Measurements from ENCODE around the gene ISYNA1. TPM values are rescaled to one million over a fixed set of nuclear protein-coding genes. Genes with fewer than 3 reads are reported as not detected.

ISYNA1 gene
- total RNA-seq, 2 donors from 2014 or later = 60.9 to 143 TPM

- TF ChIP-seq CTCF (IDR thresholded peaks at IDR 0.05) = no peak
- H3K9me3 ChIP-seq = no peaks in the 10 kb centered on the region
- H3K27me3 ChIP-seq (replicated peaks; ENCODE audit: insufficient read depth) = no peaks in the 10 kb centered on the region
- H3K27ac ChIP-seq = no peak overlapping the region
- no peak overlapping the region for H3K4me3 ChIP-seq
- peaks cover 4% of the 10 kb centered on the region for H3K36me3 ChIP-seq
- peaks cover 45 to 63% of the 10 kb centered on the region in 2 donors for H3K4me1 ChIP-seq (ENCODE audit: control insufficient read depth in 1 of 2, low read depth in 2 of 2)
- ATAC-seq (ENCODE audit: insufficient number of reproducible peaks, low FRiP score, low read depth) = no peak
- no peak for DNase-seq (ENCODE audit: low spot score)
Observed at GRCh38 chr19:18477042-18477779, 39.3 kb upstream of the ISYNA1 start.

- Histone ChIP-seq H3K4me3 (no peak overlapping the region), H3K27ac (no peak overlapping the region), H3K4me1 (ENCODE audit: control insufficient read depth in 1 of 2, low read depth in 2 of 2) (peaks cover 45 to 63% of the 10 kb centered on the region in 2 donors), H3K9me3 (no peaks in the 10 kb centered on the region), H3K27me3 (replicated peaks; ENCODE audit: insufficient read depth) (no peaks in the 10 kb centered on the region), H3K36me3 (peaks cover 7% of the 10 kb centered on the region)
- no peak for DNase-seq (ENCODE audit: low spot score)
- TF ChIP-seq CTCF (IDR thresholded peaks at IDR 0.05) = no peak
- no peak for ATAC-seq (ENCODE audit: insufficient number of reproducible peaks, low FRiP score, low read depth)
Observed at GRCh38 chr19:18476507-18477041, 38.6 kb upstream of the ISYNA1 start.

- H3K36me3 ChIP-seq = peaks cover 12% of the 10 kb centered on the region
- no peak overlapping the region for H3K27ac ChIP-seq
- TF ChIP-seq CTCF (IDR thresholded peaks at IDR 0.05) = no peak
- DNase-seq (ENCODE audit: low spot score) (no peak), ATAC-seq (ENCODE audit: insufficient number of reproducible peaks, low FRiP score, low read depth) (no peak)
- H3K9me3 ChIP-seq = no peaks in the 10 kb centered on the region
- H3K27me3 ChIP-seq (replicated peaks; ENCODE audit: insufficient read depth) = no peaks in the 10 kb centered on the region
- peaks cover 42 to 58% of the 10 kb centered on the region in 2 donors for H3K4me1 ChIP-seq (ENCODE audit: control insufficient read depth in 1 of 2, low read depth in 2 of 2)
- H3K4me3 ChIP-seq = no peak overlapping the region
Observed at GRCh38 chr19:18475762-18476331, 37.9 kb upstream of the ISYNA1 start.

GRCh38 chr19:18475004-18475453 is 37.1 kb upstream of the ISYNA1 start:
- no peak for TF ChIP-seq CTCF (IDR thresholded peaks at IDR 0.05)
- Histone ChIP-seq H3K9me3 (no peaks in the 10 kb centered on the region), H3K4me3 (no peak overlapping the region), H3K4me1 (ENCODE audit: control insufficient read depth in 1 of 2, low read depth in 2 of 2) (peaks cover 34 to 57% of the 10 kb centered on the region in 2 donors), H3K36me3 (peaks cover 17% of the 10 kb centered on the region), H3K27me3 (replicated peaks; ENCODE audit: insufficient read depth) (no peaks in the 10 kb centered on the region), H3K27ac (no peak overlapping the region)
- no peak for ATAC-seq (ENCODE audit: insufficient number of reproducible peaks, low FRiP score, low read depth)
- DNase-seq (ENCODE audit: low spot score) = no peak

GRCh38 chr19:18474366-18474887 is 36.5 kb upstream of the ISYNA1 start:
- DNase-seq (ENCODE audit: low spot score) (no peak), ATAC-seq (ENCODE audit: insufficient number of reproducible peaks, low FRiP score, low read depth) (no peak)
- peaks cover 17% of the 10 kb centered on the region for H3K36me3 ChIP-seq
- no peak overlapping the region for H3K27ac ChIP-seq
- no peaks in the 10 kb centered on the region for H3K27me3 ChIP-seq (replicated peaks; ENCODE audit: insufficient read depth)
- peaks cover 28 to 57% of the 10 kb centered on the region in 2 donors for H3K4me1 ChIP-seq (ENCODE audit: control insufficient read depth in 1 of 2, low read depth in 2 of 2)
- no peaks in the 10 kb centered on the region for H3K9me3 ChIP-seq
- no peak for TF ChIP-seq CTCF (IDR thresholded peaks at IDR 0.05)
- no peak overlapping the region for H3K4me3 ChIP-seq
